CD4-positive, alpha-beta T cell treated with Interleukin-10 for 1 hour (primary cell): ENCODE results near the gene GLIPR2.
A peak's percentile ranks its signal among the peaks of the same experiment; 100 is the strongest.
"Not testable (repeated sequence)": the region's sequence is repeated elsewhere in the genome, so short reads cannot be mapped to it uniquely, and the experiment has no call there.

ENCODE experiments used
- DNase-seq: peaks from one replicate; pipeline ENCODE4 v3.0.0-alpha.2; 2020

GLIPR2 gene

GRCh38 chr9:36136272-36136893, at the start of gene GLIPR2:
TSS of gene GLIPR2 (plus strand) at chr9:36136733. CDS start at chr9:36136779, 46 bp downstream.
- peak; percentile 80 for DNase-seq

- not testable (repeated sequence) for DNase-seq
Observed at GRCh38 chr9:36087054-36087453, 49.5 kb upstream of the GLIPR2 start.

GRCh38 chr9:36088020-36088419, 48.5 kb upstream of the GLIPR2 start:
- no peak for DNase-seq

- DNase-seq, result no peak
Observed at GRCh38 chr9:36091026-36091953, 45.2 kb upstream of the GLIPR2 start.

GRCh38 chr9:36092014-36092413, 44.5 kb upstream of the GLIPR2 start:
- DNase-seq, result no peak

GRCh38 chr9:36092509-36093215, 43.9 kb upstream of the GLIPR2 start:
- peak; percentile 58 for DNase-seq

GRCh38 chr9:36093384-36093783, 43.1 kb upstream of the GLIPR2 start:
- DNase-seq, result no peak

- no peak for DNase-seq
Observed at GRCh38 chr9:36099718-36100117, 36.8 kb upstream of the GLIPR2 start.

GRCh38 chr9:36100532-36100931, 36.0 kb upstream of the GLIPR2 start:
- no peak for DNase-seq

- DNase-seq, result no peak
Observed at GRCh38 chr9:36101916-36102741, 34.4 kb upstream of the GLIPR2 start.

GRCh38 chr9:36102742-36103495, 33.6 kb upstream of the GLIPR2 start:
- peak; percentile 89 for DNase-seq

- DNase-seq, result no peak
Observed at GRCh38 chr9:36109071-36109470, 27.5 kb upstream of the GLIPR2 start.

GRCh38 chr9:36110434-36110833, 26.1 kb upstream of the GLIPR2 start:
- DNase-seq, result no peak

- DNase-seq, result no peak
Observed at GRCh38 chr9:36112516-36112915, 24.0 kb upstream of the GLIPR2 start.

GRCh38 chr9:36113999-36114398, 22.5 kb upstream of the GLIPR2 start:
- no peak for DNase-seq

- no peak for DNase-seq
Observed at GRCh38 chr9:36116593-36116992, 19.9 kb upstream of the GLIPR2 start.

GRCh38 chr9:36118201-36118600, 18.3 kb upstream of the GLIPR2 start:
- DNase-seq, result no peak

GRCh38 chr9:36118706-36119105, 17.8 kb upstream of the GLIPR2 start:
- DNase-seq, result no peak

- DNase-seq, result no peak
Observed at GRCh38 chr9:36119476-36119875, 17.1 kb upstream of the GLIPR2 start.

GRCh38 chr9:36120705-36121104, 15.8 kb upstream of the GLIPR2 start:
- no peak for DNase-seq

GRCh38 chr9:36121971-36122370, 14.6 kb upstream of the GLIPR2 start:
- no peak for DNase-seq

- no peak for DNase-seq
Observed at GRCh38 chr9:36123515-36123914, 13.0 kb upstream of the GLIPR2 start.
